H1 (cell line): Measurements from ENCODE around the gene ZFAND6. TPM values are rescaled to one million over a fixed set of nuclear protein-coding genes. Genes with fewer than 3 reads are reported as not detected.

ENCODE experiments used
- GTF2F1 ChIP-seq: IDR thresholded peaks from 2 replicates; pipeline ENCODE4 v1.6.1; 2012; ENCODE audit warnings: low read depth, low read length, improper control_type of control experiment, borderline replicate concordance
- RNF2 ChIP-seq: fragments of 200-900, 300-1000 bp; sonication (generic); IDR thresholded peaks from 2 replicates; pipeline ENCODE4 v1.7.1; 2016; ENCODE audit warnings: borderline replicate concordance, low read depth, mild to moderate bottlenecking, antibody characterized with exemption, low read length; ENCODE audit not compliant: poor library complexity, severe bottlenecking; ENCODE audit errors: missing control alignments
- SIX5 ChIP-seq: IDR thresholded peaks from 2 replicates; pipeline ENCODE4 v1.6.1; 2011; ENCODE audit warnings: mild to moderate bottlenecking, low read depth, low read length
- polyA plus RNA-seq, 7 experiments: library from polyadenylated mRNA; depleted of rRNA in 3 of 7; stranded (reverse) in 5 of 7; unstranded in 2 of 7; fragments of >200 nt in 5 of 7; fragments of 200-250 nt in 2 of 7; gene quantifications; 1 replicate in 5 of 7; 2 replicates in 1 of 7; 4 replicates in 1 of 7; pipeline versions ENCODE4 v1.2.1 to v1.2.3, GENCODE V29; 2011 to 2013; ENCODE audit warnings: missing spikeins in 2 of 7, mixed read lengths in 2 of 7
- total RNA-seq: library from RNA; stranded (reverse); fragmentation: NEBNext Ultra II Directional; extraction: Animal tissue kit (Norgen Biotek cat#: 25700); gene quantifications from 2 replicates; pipeline ENCODE4 v1.2.1, GENCODE V29; 2021
- TF ChIP-seq, protein P1 (sequence below): IDR thresholded peaks from 2 replicates; pipeline ENCODE4 v1.6.1; 2011; ENCODE audit warnings: low read depth, mild to moderate bottlenecking, low read length; ENCODE audit not compliant: insufficient read depth

ZFAND6 gene
- total and polyA plus RNA-seq, 2 of the 8 experiments (the other 6 are each of a cell fraction or from before 2014, with no cell fraction given) = 136 to 237 TPM

DNA sequence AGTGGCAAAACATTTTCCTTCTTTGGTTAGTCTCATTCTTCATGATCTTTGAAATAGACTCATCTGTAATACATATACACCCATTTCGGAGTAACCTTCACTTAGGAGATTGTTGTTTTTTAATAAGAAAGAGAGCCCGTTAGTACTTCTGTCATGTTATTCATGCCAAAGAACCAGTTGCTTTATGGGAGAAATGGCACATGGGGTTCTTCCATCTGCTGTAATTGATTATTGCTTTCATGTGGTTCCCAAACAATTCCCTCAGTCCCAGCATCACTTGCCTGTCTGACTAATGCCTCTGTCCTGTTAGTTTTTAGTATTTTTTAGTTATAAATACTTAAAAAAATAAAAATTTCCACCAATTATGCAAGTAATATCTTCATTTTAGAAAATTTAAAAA lies 59.5 kb downstream of the ZFAND6 start (continued):
- TF ChIP-seq, protein P1, sequence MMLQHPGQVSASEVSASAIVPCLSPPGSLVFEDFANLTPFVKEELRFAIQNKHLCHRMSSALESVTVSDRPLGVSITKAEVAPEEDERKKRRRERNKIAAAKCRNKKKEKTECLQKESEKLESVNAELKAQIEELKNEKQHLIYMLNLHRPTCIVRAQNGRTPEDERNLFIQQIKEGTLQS = no peak
- TF ChIP-seq GTF2F1 = no peak
- no peak for TF ChIP-seq SIX5
- no peak for TF ChIP-seq RNF2
- TF ChIP-seq, all 59 proteins: peak for 0
